K562 (cell line): Measurements from ENCODE around the gene CHCHD1. TPM values are rescaled to one million over a fixed set of nuclear protein-coding genes. Genes with fewer than 3 reads are reported as not detected.

Experiments
- ATAC-seq: fragments of 200-7000 bp; cut with Tn5 transposase; 3 replicates; pipeline ENCODE4 v1.9.1; 2020; ENCODE audit warnings: moderate library complexity
- BruUV-seq: library from RNA; stranded (reverse); fragments of 400-500 nt; replicated peaks from 2 replicates; lab custom pipeline; 2021; lab: Mats Ljungman, UMichigan
- CTCF ChIA-PET: fragments of 300-600 bp; formaldehyde crosslinking; extraction: SDS; loops from one replicate; lab custom pipeline; 2021; ENCODE audit warnings: low intra/inter-chr PET ratio; lab: Yijun Ruan, JAX
- POLR2A ChIA-PET: fragments of 300-600, 350-650 bp; sonication (Branson Sonifier 250); formaldehyde crosslinking; extraction: SDS; loops from one replicate; lab custom pipeline; 2021; ENCODE audit warnings: antibody characterized with exemption, inconsistent platforms; lab: Yijun Ruan, JAX
- DNase-seq, 4 experiments: peaks; one replicate each; pipeline versions ENCODE4 v3.0.0 to v3.0.0-alpha.2; 2011 to 2018; ENCODE audit warnings: low spot score in 3 of 4, mixed read lengths in 3 of 4; ENCODE audit errors: extremely low read depth in 1 of 4
- FAIRE-seq: peaks from 2 replicates; lab custom pipeline; 2011; peaks lifted over from hg19 to GRCh38; lab: Jason Lieb, UNC
- H2AFZ ChIP-seq: 2 replicates; pipeline ENCODE4 v1.6.0; 2011; ENCODE audit warnings: low read depth, low read length, control low read depth, inconsistent platforms
- H3K27ac ChIP-seq: fragments of 200-600 bp; 3 replicates; pipeline ENCODE4 v1.8.0; 2011; ENCODE audit warnings: low read depth, mild to moderate bottlenecking, control low read depth, inconsistent platforms, low read length, moderate library complexity, mixed read lengths; ENCODE audit errors: extremely low read depth
- H3K27me3 ChIP-seq, 2 experiments: fragments of 300-600 bp in 1 of 2; 2 replicates in 1 of 2; 3 replicates in 1 of 2; pipeline versions ENCODE4 v1.6.0 to v1.8.0; 2011; ENCODE audit warnings: inconsistent platforms in 2 of 2, low read length in 2 of 2, mild to moderate bottlenecking in 1 of 2, mixed read lengths in 1 of 2, moderate library complexity in 1 of 2; ENCODE audit not compliant: control insufficient read depth in 2 of 2, insufficient read depth in 2 of 2
- H3K36me3 ChIP-seq: fragments of 300-600 bp; 3 replicates; pipeline ENCODE4 v1.8.0; 2011; ENCODE audit warnings: mild to moderate bottlenecking, low read length, inconsistent platforms; ENCODE audit not compliant: control insufficient read depth, insufficient read depth
- H3K4me1 ChIP-seq, 2 experiments: fragments of 200-600 bp in 1 of 2; replicated peaks in 1 of 2; 2 replicates in 1 of 2; 3 replicates in 1 of 2; pipeline versions ENCODE4 v1.5.1 to v1.8.0; 2011; ENCODE audit warnings: inconsistent platforms in 2 of 2, low read length in 2 of 2, mild to moderate bottlenecking in 1 of 2, mixed read lengths in 1 of 2, moderate library complexity in 1 of 2; ENCODE audit not compliant: control insufficient read depth in 2 of 2, insufficient read depth in 2 of 2
- H3K4me2 ChIP-seq: 2 replicates; pipeline ENCODE4 v1.6.1; 2011; ENCODE audit warnings: low read length, control low read depth, inconsistent platforms, mixed read lengths; ENCODE audit not compliant: insufficient read depth
- H3K4me3 ChIP-seq: fragments of 200-600 bp; sonication (generic), shearing (Covaris generic); 2 replicates; pipeline ENCODE4 v1.5.1; 2016; ENCODE audit warnings: control low read depth, inconsistent platforms
- H3K79me2 ChIP-seq: fragments of 200-600 bp; 3 replicates; pipeline ENCODE4 v1.8.0; 2011; ENCODE audit warnings: low read length, inconsistent platforms; ENCODE audit not compliant: control insufficient read depth, insufficient read depth
- H3K9ac ChIP-seq, 2 experiments: 2 replicates each; pipeline versions ENCODE4 v1.6.0 to v1.6.1; 2011; ENCODE audit warnings: low read depth in 2 of 2, low read length in 2 of 2, control low read depth in 1 of 2, inconsistent platforms in 1 of 2, mild to moderate bottlenecking in 1 of 2, mixed read lengths in 1 of 2; ENCODE audit not compliant: insufficient read depth in 1 of 2
- H3K9me1 ChIP-seq: one replicate; pipeline ENCODE4 v1.6.0; 2011; ENCODE audit warnings: inconsistent platforms, mild to moderate bottlenecking, low read length, moderate library complexity; ENCODE audit not compliant: control insufficient read depth, insufficient read depth
- H3K9me3 ChIP-seq: replicated peaks from 2 replicates; pipeline ENCODE4 v1.5.1; 2011; ENCODE audit warnings: low read depth, low read length, inconsistent platforms; ENCODE audit not compliant: control insufficient read depth, insufficient read depth
- H4K20me1 ChIP-seq: replicated peaks from 2 replicates; pipeline ENCODE4 v1.6.1; 2011; ENCODE audit warnings: low read length, inconsistent platforms, mixed read lengths; ENCODE audit not compliant: control insufficient read depth, insufficient read depth
- ARID3B ChIP-seq: fragments of 250-450 bp; sonication (Bioruptor Pico); IDR thresholded peaks from 2 replicates; pipeline ENCODE4 v1.4.0; 2020; ENCODE audit warnings: borderline replicate concordance
- CHCHD3 ChIP-seq: fragments of 250-450 bp; sonication (Bioruptor Pico); IDR thresholded peaks from 2 replicates; pipeline ENCODE4 v2.1.2; 2022; ENCODE audit warnings: mild to moderate bottlenecking
- CHD1 ChIP-seq: fragments of 200-600 bp; sonication (generic); IDR thresholded peaks from one replicate; pipeline ENCODE4 v1.6.1; 2012; ENCODE audit warnings: mild to moderate bottlenecking, moderate library complexity, low read length, inconsistent platforms
- FOXP1 ChIP-seq: sonication (generic); formaldehyde crosslinking; IDR thresholded peaks from 2 replicates; pipeline ENCODE4 v1.8.0; 2022; ENCODE audit warnings: mild to moderate bottlenecking, missing genetic modification reagents
- GTF2F1 ChIP-seq: IDR thresholded peaks from 2 replicates; pipeline ENCODE4 v1.6.1; 2011; ENCODE audit warnings: low read depth, low read length, improper control_type of control experiment
- KDM2B ChIP-seq: fragments of 250-450 bp; sonication (Bioruptor Pico); IDR thresholded peaks from 2 replicates; pipeline ENCODE4 v1.8.0; 2021; ENCODE audit warnings: mild to moderate bottlenecking, moderate library complexity
- NCOA1 ChIP-seq: fragments of 450-650 bp; IDR thresholded peaks from 2 replicates; pipeline ENCODE4 v1.6.1; 2016; ENCODE audit warnings: low read depth
- NR1H2 ChIP-seq: sonication (generic); formaldehyde crosslinking; IDR thresholded peaks from 2 replicates; pipeline ENCODE4 v1.4.0; 2020; ENCODE audit warnings: mild to moderate bottlenecking, missing genetic modification reagents
- POLR2B ChIP-seq: fragments of 450-650 bp; IDR thresholded peaks from 2 replicates; pipeline ENCODE4 v1.6.1; 2018; ENCODE audit warnings: low read depth; ENCODE audit not compliant: partially characterized antibody
- RBM17 ChIP-seq: fragments of 200-400 bp; formaldehyde crosslinking; IDR thresholded peaks from 2 replicates; pipeline ENCODE4 v1.6.1; 2017; ENCODE audit warnings: low read depth, mild to moderate bottlenecking, low read length, borderline replicate concordance
- SMARCE1 ChIP-seq: fragments of 450-650 bp; IDR thresholded peaks from 2 replicates; pipeline ENCODE4 v1.7.1; 2016; ENCODE audit warnings: mild to moderate bottlenecking
- SP1 ChIP-seq: sonication (generic); formaldehyde crosslinking; IDR thresholded peaks from 2 replicates; pipeline ENCODE4 v1.8.1; 2022; ENCODE audit warnings: mild to moderate bottlenecking, missing genetic modification reagents
- ZKSCAN1 ChIP-seq: fragments of 150-350 bp; IDR thresholded peaks from 2 replicates; pipeline ENCODE4 v1.6.1; 2016; ENCODE audit warnings: low read depth, low read length
- ZNF764 ChIP-seq: fragments of 250-450 bp; sonication (Bioruptor Pico); IDR thresholded peaks from 2 replicates; pipeline ENCODE4 v1.4.0; 2020; ENCODE audit warnings: low read depth, mild to moderate bottlenecking, moderate library complexity
- WGBS: fragments of 100-300 bp; shearing (Covaris generic); methylation state at CpG from one replicate; pipeline ENCODE4 v1.1.6; 2016; ENCODE audit warnings: low coverage, mixed read lengths; ENCODE audit not compliant: insufficient coverage; ENCODE audit errors: missing lambda C conversion rate; 5-methylcytosine and 5-hydroxymethylcytosine counted together
- in situ Hi-C: fragments of 300-500 bp; cut with MboI; formaldehyde crosslinking; loops from 4 replicates; pipeline ENCODE4 v1.15.0; 2018; ENCODE audit warnings: inconsistent platforms, mixed read lengths
- intact Hi-C: fragments of 100-400 bp; cut with micrococcal nuclease; formaldehyde crosslinking; loops from 2 replicates; pipeline ENCODE4 v1.14.2; 2022
- polyA plus RNA-seq, 8 experiments: library from polyadenylated mRNA; depleted of rRNA in 4 of 8; stranded (reverse) in 5 of 8; unstranded in 3 of 8; fragments of >200 nt; fragmentation: Nextera tagmentation in 2 of 8; fragmentation: Illumina TruSeq in 1 of 8; extraction: Ambion mirVana in 2 of 8; extraction: Trizol in 1 of 8; gene quantifications; 2 replicates each; pipeline versions ENCODE4 v1.2.1 to v1.2.3, GENCODE V29; 2011 to 2014; ENCODE audit warnings: inconsistent platforms in 1 of 8, missing spikeins in 1 of 8
- total RNA-seq, 7 experiments: library from RNA; depleted of rRNA in 6 of 7; stranded (reverse); fragments of >200 nt in 6 of 7; fragmentation: Illumina TruSeq in 2 of 7; extraction: Trizol in 2 of 7; gene quantifications; 2 replicates each; pipeline versions ENCODE4 v1.2.1 to v1.2.3, GENCODE V29; 2011 to 2021; ENCODE audit warnings: low replicate concordance in 1 of 7
- TF ChIP-seq, protein P1 (sequence below): fragments of 450-650 bp; IDR thresholded peaks from 2 replicates; pipeline ENCODE4 v1.6.1; 2018; ENCODE audit not compliant: partially characterized antibody

Gene CHCHD1
- total and polyA plus RNA-seq, 9 of the 15 experiments (the other 6 are each of a cell fraction or from before 2014, with no cell fraction given): 52.9 to 126 (median 83.4) TPM

GRCh38 chr10:73743905-73744663, 37.8 kb upstream of the CHCHD1 start, which contains the start of gene SEC24C:
Gene SEC24C (plus strand): TSS chr10:73744372. CDS start chr10:73746833, 2,461 bp downstream.
- H3K4me2 ChIP-seq: peak within 1 kb of the TSS; percentile 99
- H3K36me3 ChIP-seq: peaks cover 46% of the 10 kb centered on the region
- CTCF ChIA-PET: no interaction called here
- in situ Hi-C loops (no loop called here), intact Hi-C loops (loop anchor here (5.0 kb wide), 1 partner anchor 92 kb away; no protein-coding TSS in a partner anchor)
- H3K79me2 ChIP-seq: peaks cover 59% of the 10 kb centered on the region
- peak within 1 kb of the TSS; percentile 72 for H3K4me3 ChIP-seq
- FAIRE-seq (peak; percentile 91), DNase-seq (peak; percentile 98 to 99 (median 98)), ATAC-seq (peak; percentile 91)
- H3K9me3 ChIP-seq: no peaks in the 10 kb centered on the region
- peak within 1 kb of the TSS; percentile 99 for H3K27ac ChIP-seq
- WGBS: under 1% methylated on average over 36 of the region's 36 CpGs
- peak within 1 kb of the TSS; percentile 92 to 99 for H3K9ac ChIP-seq
- H3K27me3 ChIP-seq: no peaks in the 10 kb centered on the region
- no peaks in the 10 kb centered on the region for H3K9me1 ChIP-seq
- peaks cover 5 to 24% of the 10 kb centered on the region in 2 experiments; a peak in 3 of 5 replicates for H3K4me1 ChIP-seq
- H2AFZ ChIP-seq: peak within 1 kb of the TSS; percentile 95
- POLR2A ChIA-PET: interaction anchor here (0.6 to 6.3 kb wide), 23 partner anchors 9 to 1895 kb away, joined by 3 to 118 read pairs (median 4); partner anchors contain the start of genes ANXA7 and DNAJC9
- no peaks in the 10 kb centered on the region for H4K20me1 ChIP-seq
- no TSS peak for BruUV-seq
- TF ChIP-seq CHCHD3 (CRISPR knock-in tag): no peak
- TF ChIP-seq KDM2B (CRISPR knock-in tag): peak; percentile 23; the same call in 1 of the 2 replicates
- TF ChIP-seq POLR2B: peak; percentile 97
- peak; percentile 76; the same call in 1 of the 2 replicates for TF ChIP-seq ARID3B (CRISPR knock-in tag)
- TF ChIP-seq GTF2F1: no peak
- TF ChIP-seq NR1H2 (CRISPR knock-in tag): no peak
- peak; percentile 91 for TF ChIP-seq SP1 (CRISPR knock-in tag)
- no peak for TF ChIP-seq RBM17
- peak; percentile 76; the same call in 1 of the 2 replicates for TF ChIP-seq ZKSCAN1
- peak; percentile 91 for TF ChIP-seq NCOA1
- TF ChIP-seq FOXP1 (CRISPR knock-in tag): peak; percentile 67
- TF ChIP-seq, protein P1, sequence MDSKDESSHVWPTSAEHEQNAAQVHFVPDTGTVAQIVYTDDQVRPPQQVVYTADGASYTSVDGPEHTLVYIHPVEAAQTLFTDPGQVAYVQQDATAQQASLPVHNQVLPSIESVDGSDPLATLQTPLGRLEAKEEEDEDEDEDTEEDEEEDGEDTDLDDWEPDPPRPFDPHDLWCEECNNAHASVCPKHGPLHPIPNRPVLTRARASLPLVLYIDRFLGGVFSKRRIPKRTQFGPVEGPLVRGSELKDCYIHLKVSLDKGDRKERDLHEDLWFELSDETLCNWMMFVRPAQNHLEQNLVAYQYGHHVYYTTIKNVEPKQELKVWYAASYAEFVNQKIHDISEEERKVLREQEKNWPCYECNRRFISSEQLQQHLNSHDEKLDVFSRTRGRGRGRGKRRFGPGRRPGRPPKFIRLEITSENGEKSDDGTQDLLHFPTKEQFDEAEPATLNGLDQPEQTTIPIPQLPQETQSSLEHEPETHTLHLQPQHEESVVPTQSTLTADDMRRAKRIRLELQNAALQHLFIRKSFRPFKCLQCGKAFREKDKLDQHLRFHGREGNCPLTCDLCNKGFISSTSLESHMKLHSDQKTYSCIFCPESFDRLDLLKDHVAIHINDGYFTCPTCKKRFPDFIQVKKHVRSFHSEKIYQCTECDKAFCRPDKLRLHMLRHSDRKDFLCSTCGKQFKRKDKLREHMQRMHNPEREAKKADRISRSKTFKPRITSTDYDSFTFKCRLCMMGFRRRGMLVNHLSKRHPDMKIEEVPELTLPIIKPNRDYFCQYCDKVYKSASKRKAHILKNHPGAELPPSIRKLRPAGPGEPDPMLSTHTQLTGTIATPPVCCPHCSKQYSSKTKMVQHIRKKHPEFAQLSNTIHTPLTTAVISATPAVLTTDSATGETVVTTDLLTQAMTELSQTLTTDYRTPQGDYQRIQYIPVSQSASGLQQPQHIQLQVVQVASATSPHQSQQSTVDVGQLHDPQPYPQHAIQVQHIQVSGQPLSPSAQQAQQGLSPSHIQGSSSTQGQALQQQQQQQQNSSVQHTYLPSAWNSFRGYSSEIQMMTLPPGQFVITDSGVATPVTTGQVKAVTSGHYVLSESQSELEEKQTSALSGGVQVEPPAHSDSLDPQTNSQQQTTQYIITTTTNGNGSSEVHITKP: peak; percentile 59
- TF ChIP-seq ZNF764 (CRISPR knock-in tag): no peak
- peak; percentile 92 for TF ChIP-seq CHD1
- TF ChIP-seq SMARCE1: peak; percentile 61
